Diencephalon (tissue), 1 donor: ENCODE data around the gene MECR. TPM values are rescaled to one million over a fixed set of nuclear protein-coding genes. Genes with fewer than 3 reads are reported as not detected.

ENCODE experiments used
- small RNA-seq: library from RNA; depleted of rRNA; stranded (forward); fragments of <200 nt; gene quantifications from one replicate; pipeline ENCODE3, GENCODE V24; 2014
- total RNA-seq: library from RNA; depleted of rRNA; stranded (reverse); fragments of >200 nt; gene quantifications from one replicate; pipeline ENCODE4 v1.2.3, GENCODE V29; 2014

The MECR gene, protein sequence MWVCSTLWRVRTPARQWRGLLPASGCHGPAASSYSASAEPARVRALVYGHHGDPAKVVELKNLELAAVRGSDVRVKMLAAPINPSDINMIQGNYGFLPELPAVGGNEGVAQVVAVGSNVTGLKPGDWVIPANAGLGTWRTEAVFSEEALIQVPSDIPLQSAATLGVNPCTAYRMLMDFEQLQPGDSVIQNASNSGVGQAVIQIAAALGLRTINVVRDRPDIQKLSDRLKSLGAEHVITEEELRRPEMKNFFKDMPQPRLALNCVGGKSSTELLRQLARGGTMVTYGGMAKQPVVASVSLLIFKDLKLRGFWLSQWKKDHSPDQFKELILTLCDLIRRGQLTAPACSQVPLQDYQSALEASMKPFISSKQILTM
- total RNA-seq: 29.1 TPM

DNA sequence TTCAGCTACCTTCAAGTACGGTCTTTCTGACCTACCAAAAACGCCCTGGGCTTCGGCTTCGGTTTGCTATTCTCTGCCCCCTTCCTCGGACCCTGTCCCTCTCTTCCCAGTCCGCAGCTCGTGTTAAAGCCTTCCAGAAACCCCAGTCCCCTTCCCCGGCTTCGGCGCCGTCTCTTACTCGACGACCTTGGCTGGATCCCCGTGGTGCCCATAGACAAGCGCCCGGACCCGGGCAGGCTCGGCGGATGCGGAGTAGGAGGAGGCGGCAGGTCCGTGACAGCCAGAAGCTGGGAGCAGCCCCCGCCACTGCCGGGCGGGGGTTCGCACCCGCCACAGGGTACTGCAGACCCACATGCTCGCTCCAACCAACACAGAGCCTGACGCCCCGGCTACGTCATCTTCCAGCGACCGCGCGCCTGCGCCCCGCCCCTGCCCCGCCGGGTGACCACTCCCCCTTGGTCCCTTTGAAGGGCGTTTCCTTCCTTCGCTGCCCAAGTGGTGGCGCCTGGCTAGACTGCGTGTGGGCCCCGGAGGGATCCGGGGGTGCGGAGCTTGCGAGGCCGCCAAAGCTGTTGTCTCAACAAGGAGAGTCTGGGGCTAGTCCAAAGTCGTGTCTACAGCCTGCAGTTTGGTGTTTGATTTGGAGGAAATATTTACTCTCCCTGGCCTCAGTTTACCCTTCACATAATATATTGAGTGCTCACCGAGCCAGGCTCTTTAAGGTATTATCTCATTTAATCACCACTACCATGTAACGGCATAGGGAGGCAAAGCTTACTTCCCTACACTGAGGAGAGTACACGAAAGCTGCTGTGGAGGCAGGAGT is at the start of gene MECR:
Gene MECR (minus strand): TSS at position 382 of the 826 bp plus-strand sequence. CDS start 28 bp downstream, at position 354.

DNA sequence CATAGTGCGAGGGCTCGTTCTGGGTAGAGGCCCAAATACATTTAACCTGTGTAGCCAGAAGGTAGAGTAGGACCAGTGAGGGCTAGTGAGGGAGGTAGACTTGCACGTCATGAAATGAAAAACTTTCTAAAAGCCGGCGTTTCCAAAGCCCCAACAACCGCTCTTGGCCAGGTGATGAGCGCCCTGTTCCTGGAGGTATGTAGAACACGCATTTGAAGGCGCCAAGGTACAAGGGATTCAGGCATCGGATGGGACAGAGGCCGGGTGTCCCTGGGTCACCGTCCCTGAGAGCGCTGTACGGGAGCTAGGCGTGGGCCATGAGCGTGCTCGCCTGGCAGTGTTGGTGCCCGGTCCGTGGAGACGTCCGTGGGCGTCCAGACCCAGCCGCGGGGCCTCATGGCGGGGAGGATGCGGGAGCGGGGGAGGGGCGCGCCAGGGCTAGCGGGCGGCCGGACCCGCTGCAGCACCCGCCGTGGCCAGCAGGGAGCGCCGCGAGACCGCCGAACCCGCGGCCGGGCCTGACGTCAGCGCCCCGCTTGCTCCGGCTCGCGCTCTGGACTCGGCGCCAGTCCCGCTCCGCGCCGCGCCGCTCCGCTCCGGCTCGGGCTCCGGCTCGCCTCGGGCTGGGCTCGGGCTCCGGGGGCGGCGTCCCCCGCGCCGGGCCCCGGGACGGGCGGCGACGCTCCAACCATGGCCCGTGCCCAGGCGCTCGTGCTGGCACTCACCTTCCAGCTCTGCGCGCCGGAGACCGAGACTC is 5.4 kb upstream of the MECR start, which contains the start of gene PTPRU:
Gene PTPRU (plus strand): TSS at position 568 of the 757 bp plus-strand sequence. CDS start 123 bp downstream, at position 691.

DNA sequence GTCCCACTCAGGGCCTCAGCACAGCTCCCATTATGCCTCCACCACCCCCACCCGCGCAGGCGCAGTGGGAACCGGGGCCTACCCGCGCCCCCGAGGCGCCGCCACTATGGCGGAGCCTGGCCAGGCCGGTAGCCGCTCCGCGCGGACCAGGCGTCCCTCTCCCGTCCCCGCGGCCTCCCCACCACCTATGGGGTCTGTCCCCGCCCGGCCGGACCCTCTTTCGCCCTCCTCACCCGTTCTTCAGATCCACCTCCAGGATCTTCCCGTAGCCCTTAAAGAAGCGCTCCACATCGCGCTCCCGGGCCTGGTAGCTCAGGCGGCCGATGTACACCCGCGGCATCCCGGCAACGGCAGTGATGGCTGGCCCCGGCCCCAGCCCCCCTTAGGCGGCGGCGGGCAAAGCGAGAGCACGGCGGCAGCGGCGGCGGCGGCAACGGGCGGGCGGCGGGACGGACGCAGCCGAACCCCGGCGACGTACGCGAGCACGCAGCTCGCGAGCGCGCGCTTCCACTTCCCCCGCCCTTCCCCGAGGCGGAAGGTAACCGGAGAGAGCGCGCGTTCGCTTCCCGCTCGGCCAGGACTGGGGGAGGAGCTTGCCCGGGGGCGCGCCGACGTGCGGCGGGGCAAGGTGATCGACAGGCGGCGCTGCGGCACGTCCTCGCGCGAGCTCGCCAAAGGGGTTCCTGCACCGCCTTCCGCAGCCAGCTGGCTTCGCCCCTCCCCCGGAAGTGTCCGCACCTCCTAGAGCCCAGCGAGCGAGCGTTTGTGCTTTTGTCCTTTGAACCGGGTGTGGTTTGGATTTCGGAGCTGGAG is 49.1 kb downstream of the MECR start, which contains the start of gene SRSF4:
Gene SRSF4 (minus strand): TSS at position 488 of the 813 bp plus-strand sequence. CDS start 148 bp downstream, at position 340.

Small RNA genes within 50 kb of the gene (small RNA-seq; reads per million reads assigned to genes)
- not detected for gene RF02271

Other genes with a start within 250 kb of the MECR start
- gene TMEM200B, start 107.0 kb downstream of the MECR start, total RNA-seq: 1.8 TPM
- gene SRSF4, start 49.0 kb downstream of the MECR start, total RNA-seq: 49.1 TPM
- 39.7 TPM for gene PTPRU, start 5.6 kb upstream of the MECR start, total RNA-seq